GM10266 (cell line): Measurements from ENCODE around the gene SPARC.

Experiments used
- DNase-seq: peaks from one replicate; pipeline ENCODE4 v3.0.0; 2012; ENCODE audit errors: extremely low spot score
- TF ChIP-seq, protein P1 (sequence below): IDR thresholded peaks from 2 replicates; pipeline ENCODE4 v1.5.1; 2012; ENCODE audit warnings: mild to moderate bottlenecking, low read depth; ENCODE audit not compliant: control insufficient read depth, insufficient read depth; ENCODE audit errors: missing control alignments

The SPARC gene

DNA sequence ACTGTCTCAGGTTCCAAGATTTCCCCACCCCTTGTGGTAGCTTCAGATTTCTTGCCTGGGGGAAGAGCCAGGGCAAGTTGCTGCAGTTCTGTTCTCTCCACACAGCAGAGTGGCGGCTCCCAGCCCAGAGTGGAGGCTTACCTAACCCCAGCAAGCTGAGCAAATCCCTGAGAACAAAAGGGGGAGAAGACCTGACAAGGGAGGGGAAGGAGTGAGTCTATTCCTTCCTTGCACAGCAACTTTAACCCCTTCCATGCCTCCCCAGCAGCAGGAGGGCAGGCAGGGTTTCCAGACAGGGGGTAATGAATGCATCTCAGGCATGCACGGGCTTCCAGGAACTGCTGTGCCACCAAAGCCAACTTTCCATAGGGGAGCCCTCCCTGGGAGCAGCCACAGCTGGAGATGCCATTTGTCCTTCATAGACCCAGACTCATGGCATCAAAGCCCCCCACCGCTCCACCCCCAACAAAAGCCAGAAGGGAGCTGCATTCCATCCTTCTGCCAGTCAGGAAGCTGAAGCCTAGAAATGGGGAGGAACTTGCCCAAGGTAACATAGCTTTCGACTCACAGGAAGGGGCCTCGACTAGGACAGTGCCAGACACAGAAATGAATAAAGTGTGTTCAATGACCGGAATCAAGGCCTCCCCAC, 66.8 kb downstream of the SPARC start:
- no peak for DNase-seq

DNA sequence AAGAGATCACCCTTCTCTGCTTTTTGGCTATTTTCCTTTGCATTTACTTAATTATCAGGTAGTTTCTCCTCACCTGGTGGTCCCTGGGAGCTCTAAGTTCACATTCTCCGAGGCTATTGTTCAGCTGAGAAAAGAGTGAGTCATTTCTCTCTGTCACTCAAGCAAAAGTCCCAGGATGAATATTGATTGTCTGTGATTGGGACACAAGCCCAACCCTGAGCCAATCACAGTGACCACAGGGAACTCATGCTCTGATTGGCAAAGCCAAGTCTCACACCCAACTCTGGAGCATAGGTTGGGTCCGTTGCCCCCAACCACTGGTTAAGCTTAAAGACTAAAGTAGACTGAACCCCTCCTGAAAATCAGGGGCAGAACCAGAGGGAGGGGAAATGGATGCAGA, 67.8 kb downstream of the SPARC start:
- TF ChIP-seq, protein P1, sequence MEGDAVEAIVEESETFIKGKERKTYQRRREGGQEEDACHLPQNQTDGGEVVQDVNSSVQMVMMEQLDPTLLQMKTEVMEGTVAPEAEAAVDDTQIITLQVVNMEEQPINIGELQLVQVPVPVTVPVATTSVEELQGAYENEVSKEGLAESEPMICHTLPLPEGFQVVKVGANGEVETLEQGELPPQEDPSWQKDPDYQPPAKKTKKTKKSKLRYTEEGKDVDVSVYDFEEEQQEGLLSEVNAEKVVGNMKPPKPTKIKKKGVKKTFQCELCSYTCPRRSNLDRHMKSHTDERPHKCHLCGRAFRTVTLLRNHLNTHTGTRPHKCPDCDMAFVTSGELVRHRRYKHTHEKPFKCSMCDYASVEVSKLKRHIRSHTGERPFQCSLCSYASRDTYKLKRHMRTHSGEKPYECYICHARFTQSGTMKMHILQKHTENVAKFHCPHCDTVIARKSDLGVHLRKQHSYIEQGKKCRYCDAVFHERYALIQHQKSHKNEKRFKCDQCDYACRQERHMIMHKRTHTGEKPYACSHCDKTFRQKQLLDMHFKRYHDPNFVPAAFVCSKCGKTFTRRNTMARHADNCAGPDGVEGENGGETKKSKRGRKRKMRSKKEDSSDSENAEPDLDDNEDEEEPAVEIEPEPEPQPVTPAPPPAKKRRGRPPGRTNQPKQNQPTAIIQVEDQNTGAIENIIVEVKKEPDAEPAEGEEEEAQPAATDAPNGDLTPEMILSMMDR = no peak
- DNase-seq = no peak

More for the DNA sequence above, 66.8 kb downstream of the SPARC start:
- TF ChIP-seq, protein P1 = no peak

DNA sequence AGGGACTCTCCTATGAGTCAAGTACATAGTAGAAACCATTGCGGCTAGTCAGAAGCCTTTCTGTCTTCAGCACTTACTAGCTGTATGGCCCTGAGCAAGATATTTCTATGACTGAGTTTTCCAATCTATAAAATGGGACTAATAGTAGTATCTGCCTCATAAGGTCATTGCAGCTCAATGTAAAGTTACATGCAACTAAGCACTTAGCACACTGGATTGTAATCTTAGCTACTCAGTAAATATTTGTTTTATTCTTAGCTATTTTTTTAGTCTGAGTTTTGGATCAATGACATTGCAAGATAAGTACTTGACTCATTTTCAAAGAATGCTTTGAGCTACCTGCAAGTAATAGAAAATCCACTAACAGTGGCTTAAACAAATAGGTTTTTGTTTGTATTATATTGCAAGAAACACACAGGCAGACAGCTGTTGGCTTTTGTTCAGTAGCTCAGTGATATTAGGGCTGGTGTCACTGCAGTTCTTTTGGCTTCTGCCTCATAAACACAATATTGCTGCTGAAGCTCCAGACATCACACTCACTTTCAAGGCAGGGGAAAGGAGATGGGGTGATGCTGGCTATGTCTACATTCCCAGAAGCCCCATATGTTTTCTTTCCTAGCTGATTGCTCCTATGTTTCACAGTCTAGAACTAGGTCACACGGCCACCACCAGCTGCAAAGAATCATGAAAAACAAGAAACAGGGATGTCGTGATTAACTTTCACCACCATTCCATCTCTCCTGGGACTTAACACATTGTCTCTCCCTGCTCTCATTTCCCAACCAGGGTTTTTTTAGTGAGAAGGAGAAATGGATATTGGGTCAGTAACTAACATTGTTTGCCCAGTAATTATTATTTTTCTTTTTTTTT, 68.6 kb downstream of the SPARC start:
- no peak for DNase-seq
- TF ChIP-seq, protein P1 = no peak

DNA sequence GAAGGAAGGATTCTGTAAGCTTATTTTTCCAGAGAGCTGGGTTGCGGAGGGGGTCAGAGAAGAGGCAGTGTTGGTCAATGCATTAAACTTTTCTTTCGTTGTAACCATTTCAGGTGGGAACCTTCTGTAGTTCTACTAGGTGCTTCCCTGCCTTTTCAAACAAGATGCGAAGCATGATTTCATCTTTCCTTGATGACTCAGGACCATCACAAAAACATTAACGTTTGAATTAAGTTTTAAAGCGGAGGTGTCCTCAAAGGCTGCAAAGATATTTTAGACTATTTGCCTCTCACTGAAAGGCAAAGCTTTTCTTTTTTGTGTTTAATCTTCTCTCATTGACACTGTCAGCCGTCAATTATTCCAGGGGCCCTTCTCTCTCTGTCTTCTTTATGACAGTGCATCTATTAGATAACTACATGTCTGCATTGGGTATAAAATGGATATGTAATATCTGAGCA, 69.3 kb downstream of the SPARC start:
- TF ChIP-seq, protein P1 = no peak
- DNase-seq = no peak

DNA sequence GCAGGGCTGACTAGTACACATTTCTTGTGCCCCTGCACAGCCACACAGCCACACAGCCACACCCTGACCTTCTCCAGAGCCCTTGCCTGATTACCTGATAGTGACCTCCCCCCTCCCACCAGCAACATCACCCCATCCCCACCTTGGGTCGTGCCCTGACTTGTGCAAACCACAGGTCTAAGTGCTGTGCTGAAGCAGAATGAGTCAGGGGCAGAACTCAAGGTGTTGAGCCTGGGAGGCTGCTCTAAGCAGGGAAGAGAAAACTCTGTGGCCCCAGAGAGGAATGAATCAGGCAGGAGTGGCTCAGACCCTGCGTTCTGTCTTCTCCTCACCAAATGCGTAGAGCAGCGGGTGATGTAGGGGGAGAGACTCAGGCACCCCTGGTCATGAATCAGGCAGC, 71.3 kb downstream of the SPARC start:
- no peak for DNase-seq
- TF ChIP-seq, protein P1 = no peak

DNA sequence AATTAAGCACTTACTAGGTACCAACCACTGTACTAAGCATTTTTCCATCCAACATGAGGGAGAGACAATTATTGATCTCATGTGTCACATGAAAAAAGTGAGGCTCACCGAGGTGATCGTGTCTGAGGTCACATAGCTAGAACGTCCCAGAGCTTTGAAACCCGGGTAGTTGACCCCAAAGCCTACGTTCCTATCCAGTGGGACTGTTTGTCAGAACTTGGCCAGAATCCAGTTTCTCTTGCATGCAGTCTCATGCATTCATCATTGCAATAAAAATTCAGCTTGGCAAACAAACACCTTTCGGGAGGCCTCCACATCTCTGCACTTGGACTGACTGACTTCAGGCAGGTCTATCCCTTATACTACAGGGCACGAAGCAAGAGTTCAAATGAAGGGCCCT, 72.2 kb downstream of the SPARC start:
- DNase-seq = no peak
- TF ChIP-seq, protein P1 = no peak
